HCT116 (cell line): Measurements from ENCODE around the gene ANO10. TPM values are rescaled to one million over a fixed set of nuclear protein-coding genes. Genes with fewer than 3 reads are reported as not detected.

Experiments
- ATAC-seq: fragments of 200-7000 bp; cut with Tn5 transposase; 2 replicates; pipeline ENCODE4 v1.9.1; 2020; ENCODE audit warnings: mild to moderate bottlenecking, moderate library complexity
- BruUV-seq: library from RNA; stranded (reverse); fragments of 400-500 nt; replicated peaks from 2 replicates; lab custom pipeline; 2021; lab: Mats Ljungman, UMichigan
- CTCF ChIA-PET: fragments of 300-600 bp; sonication (Branson Sonifier 250); formaldehyde crosslinking; loops from one replicate; lab custom pipeline; 2021; ENCODE audit warnings: antibody characterized with exemption; lab: Charles Lee
- POLR2A ChIA-PET: fragments of 300-600, 350-600 bp; sonication (Branson Sonifier 250); formaldehyde crosslinking; loops from one replicate; lab custom pipeline; 2021; ENCODE audit warnings: antibody characterized with exemption; lab: Charles Lee
- RAD21 ChIA-PET, 2 experiments: fragments of 300-600 bp; sonication (Branson Sonifier 250); formaldehyde crosslinking; loops; one replicate each; lab custom pipeline; 2023; ENCODE audit warnings: low total read pairs in 2 of 2; ENCODE audit not compliant: uncharacterized antibody in 2 of 2, unreplicated experiment in 2 of 2, low non-redundant PET in 1 of 2; lab: Charles Lee
- DNase-seq: peaks from one replicate; pipeline ENCODE4 v3.0.0-alpha.2; 2010; ENCODE audit warnings: low read depth, low spot score
- H2AFZ ChIP-seq: fragments of 200-600 bp; shearing (Covaris generic), sonication (generic); 2 replicates; pipeline ENCODE4 v1.6.1; 2017; ENCODE audit warnings: low read depth, mixed run types, mixed read lengths, antibody characterized with exemption, low read length; ENCODE audit not compliant: poor library complexity, severe bottlenecking
- H3K27ac ChIP-seq: 2 replicates; pipeline ENCODE4 v1.5.1; 2012; ENCODE audit warnings: low read depth, low read length
- H3K27me3 ChIP-seq: fragments of 200-600 bp; sonication (generic); 2 replicates; pipeline ENCODE4 v1.6.1; 2016; ENCODE audit warnings: mixed run types, low read length, mixed read lengths; ENCODE audit not compliant: insufficient read depth
- H3K36me3 ChIP-seq, 2 experiments: fragments of 200-500 bp in 1 of 2; fragments of 200-600 bp in 1 of 2; sonication (Bioruptor generic) in 1 of 2; sonication (generic) in 1 of 2; 2 replicates each; pipeline versions ENCODE4 v1.5.1 to v1.6.1; 2014 to 2016; ENCODE audit warnings: low read length in 2 of 2, inconsistent platforms in 1 of 2, mixed read lengths in 1 of 2, mixed run types in 1 of 2; ENCODE audit not compliant: insufficient read depth in 2 of 2, control insufficient read depth in 1 of 2
- H3K4me1 ChIP-seq, 2 experiments: fragments of 200-600 bp in 1 of 2; sonication (generic) in 1 of 2; 2 replicates each; pipeline versions ENCODE4 v1.5.1 to v1.6.1; 2012 to 2017; ENCODE audit warnings: low read length in 2 of 2, inconsistent platforms in 1 of 2, mild to moderate bottlenecking in 1 of 2, mixed read lengths in 1 of 2, mixed run types in 1 of 2, moderate library complexity in 1 of 2; ENCODE audit not compliant: insufficient read depth in 2 of 2, control insufficient read depth in 1 of 2
- H3K4me2 ChIP-seq: fragments of 200-600 bp; sonication (generic); 2 replicates; pipeline ENCODE4 v1.6.1; 2017; ENCODE audit warnings: mixed run types, low read length, mixed read lengths
- H3K4me3 ChIP-seq, 2 experiments: fragments of 200-600 bp in 1 of 2; sonication (generic) in 1 of 2; replicated peaks in 1 of 2; 2 replicates each; pipeline ENCODE4 v1.5.1; 2011 to 2016; ENCODE audit warnings: low read length in 2 of 2, control low read depth in 1 of 2, low read depth in 1 of 2, mild to moderate bottlenecking in 1 of 2, mixed read lengths in 1 of 2, mixed run types in 1 of 2
- H3K79me2 ChIP-seq: fragments of 200-600 bp; sonication (generic); 2 replicates; pipeline ENCODE4 v1.6.1; 2017; ENCODE audit warnings: mild to moderate bottlenecking, mixed run types, low read length, moderate library complexity, mixed read lengths; ENCODE audit not compliant: insufficient read depth
- H3K9ac ChIP-seq: fragments of 200-600 bp; sonication (generic); 2 replicates; pipeline ENCODE4 v1.6.1; 2016; ENCODE audit warnings: low read length, mixed read lengths
- H3K9me2 ChIP-seq: fragments of 200-600 bp; sonication (generic), shearing (Covaris generic); 2 replicates; pipeline ENCODE4 v1.6.1; 2017; ENCODE audit warnings: mixed run types, mild to moderate bottlenecking, moderate library complexity; ENCODE audit not compliant: insufficient read depth
- H3K9me3 ChIP-seq, 2 experiments: fragments of 200-500 bp in 1 of 2; fragments of 200-600 bp in 1 of 2; sonication (Bioruptor generic) in 1 of 2; sonication (generic) in 1 of 2; 2 replicates each; pipeline ENCODE4 v1.6.1; 2014 to 2017; ENCODE audit warnings: low read length in 2 of 2, mixed read lengths in 2 of 2, inconsistent platforms in 1 of 2, low read depth in 1 of 2, mild to moderate bottlenecking in 1 of 2, mixed run types in 1 of 2, moderate library complexity in 1 of 2; ENCODE audit not compliant: control insufficient read depth in 1 of 2, insufficient read depth in 1 of 2
- H4K20me1 ChIP-seq: fragments of 200-600 bp; sonication (generic), shearing (Covaris generic); 2 replicates; pipeline ENCODE4 v1.6.1; 2017; ENCODE audit warnings: mixed run types, mild to moderate bottlenecking, moderate library complexity; ENCODE audit not compliant: insufficient read depth
- CBX3 ChIP-seq: IDR thresholded peaks from 2 replicates; pipeline ENCODE4 v1.6.1; 2012; ENCODE audit warnings: low read depth
- CEBPB ChIP-seq: IDR thresholded peaks from 2 replicates; pipeline ENCODE4 v1.6.1; 2012; ENCODE audit warnings: low read depth
- EGR1 ChIP-seq: IDR thresholded peaks from 2 replicates; pipeline ENCODE4 v1.6.1; 2012; ENCODE audit warnings: low read depth
- ELF1 ChIP-seq: IDR thresholded peaks from 2 replicates; pipeline ENCODE4 v1.6.1; 2012; ENCODE audit warnings: low read depth, borderline replicate concordance
- EZH2phosphoT487 ChIP-seq: fragments of 200-600 bp; IDR thresholded peaks from 2 replicates; pipeline ENCODE4 v1.6.1; 2018; ENCODE audit warnings: antibody characterized with exemption, borderline replicate concordance
- FOSL1 ChIP-seq: IDR thresholded peaks from 2 replicates; pipeline ENCODE4 v1.6.1; 2012; ENCODE audit warnings: low read depth
- JUND ChIP-seq: IDR thresholded peaks from 2 replicates; pipeline ENCODE4 v1.6.1; 2012
- POLR2A ChIP-seq: IDR thresholded peaks from 2 replicates; pipeline ENCODE4 v1.7.0; 2011; ENCODE audit warnings: borderline replicate concordance; ENCODE audit not compliant: insufficient read depth, insufficient read length; ENCODE audit errors: extremely low read depth
- POLR2AphosphoS5 ChIP-seq: IDR thresholded peaks from 2 replicates; pipeline ENCODE4 v1.6.1; 2011; ENCODE audit warnings: mild to moderate bottlenecking, low read depth, low read length, moderate library complexity
- RAD21 ChIP-seq: IDR thresholded peaks from 2 replicates; pipeline ENCODE4 v1.6.1; 2012; ENCODE audit warnings: low read depth, mild to moderate bottlenecking
- SIN3A ChIP-seq: IDR thresholded peaks from 2 replicates; pipeline ENCODE4 v1.6.1; 2012; ENCODE audit warnings: low read depth
- SP1 ChIP-seq: IDR thresholded peaks from 2 replicates; pipeline ENCODE4 v1.6.1; 2012; ENCODE audit warnings: low read depth
- SRF ChIP-seq: IDR thresholded peaks from 2 replicates; pipeline ENCODE4 v1.6.1; 2012; ENCODE audit warnings: low read depth
- TCF7L2 ChIP-seq: IDR thresholded peaks from 2 replicates; pipeline ENCODE4 v1.7.0; 2011; ENCODE audit warnings: borderline replicate concordance, inconsistent platforms; ENCODE audit not compliant: insufficient read depth, insufficient read length; ENCODE audit errors: extremely low read depth
- ZFX ChIP-seq: fragments of 450-650 bp; IDR thresholded peaks from 2 replicates; pipeline ENCODE4 v1.6.1; 2017
- ZNF274 ChIP-seq: fragments of 200-500 bp; sonication (Bioruptor generic); IDR thresholded peaks from 2 replicates; pipeline ENCODE4 v1.6.1; 2014; ENCODE audit warnings: mild to moderate bottlenecking, low read depth, low read length, inconsistent platforms
- intact Hi-C: fragments of 100-400 bp; cut with micrococcal nuclease; formaldehyde crosslinking; loops from 2 replicates; pipeline ENCODE4 v1.10.0; 2022
- total RNA-seq: library from RNA; stranded (reverse); gene quantifications from one replicate; pipeline ENCODE4 v1.2.1, GENCODE V29; 2021; ENCODE audit not compliant: unreplicated experiment
- TF ChIP-seq, protein P1 (sequence below): IDR thresholded peaks from 2 replicates; pipeline ENCODE4 v1.6.1; 2012
- TF ChIP-seq, protein P2 (sequence below): IDR thresholded peaks from 2 replicates; pipeline ENCODE4 v1.6.1; 2012; ENCODE audit warnings: low read depth
- TF ChIP-seq, protein P3 (sequence below): IDR thresholded peaks from 2 replicates; pipeline ENCODE4 v1.6.1; 2012

The ANO10 gene
- total RNA-seq, 1 experiment from 2014 or later = 13.3 TPM

DNA sequence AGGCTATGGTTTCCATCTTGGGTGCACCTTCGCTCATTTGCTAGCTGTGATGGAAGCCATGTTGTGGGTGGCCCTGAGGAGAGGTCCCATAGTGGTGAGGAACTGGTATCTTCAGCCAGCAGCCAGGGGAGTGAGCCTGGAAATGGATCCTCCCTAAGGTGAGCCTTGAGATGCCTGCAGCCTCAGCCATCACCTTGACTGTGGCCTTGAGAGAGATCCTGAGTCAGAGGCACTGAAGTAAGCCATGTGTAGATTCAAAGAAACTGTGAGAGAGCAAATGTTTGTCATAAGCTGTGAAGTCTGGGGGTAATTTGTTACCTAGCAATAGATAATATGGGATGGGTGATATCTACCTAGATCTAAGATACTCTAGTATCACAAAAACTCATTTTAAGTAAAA is 230.2 kb downstream of the ANO10 start:
- intact Hi-C loops = no loop called here
- H3K36me3 ChIP-seq = no peaks in the 10 kb centered on the region
- BruUV-seq = no TSS peak
- no peak overlapping the region for H3K27ac ChIP-seq
- no peak overlapping the region for H2AFZ ChIP-seq
- H3K4me1 ChIP-seq = no peaks in the 10 kb centered on the region
- RAD21 ChIA-PET = no interaction called here
- H3K9me2 ChIP-seq = no peaks in the 10 kb centered on the region
- no peaks in the 10 kb centered on the region for H3K79me2 ChIP-seq
- H3K9me3 ChIP-seq = no peaks in the 10 kb centered on the region
- no peaks in the 10 kb centered on the region for H3K27me3 ChIP-seq
- H3K4me2 ChIP-seq = no peak overlapping the region
- CTCF ChIA-PET = no interaction called here
- ATAC-seq (no peak), DNase-seq (no peak)
- no peaks in the 10 kb centered on the region for H4K20me1 ChIP-seq
- POLR2A ChIA-PET = no interaction called here
- H3K4me3 ChIP-seq = no peak overlapping the region
- TF ChIP-seq ZNF274 = no peak
- no peak for TF ChIP-seq ZFX
- no peak for TF ChIP-seq CEBPB
- no peak for TF ChIP-seq EZH2phosphoT487
- no peak for TF ChIP-seq FOSL1
- no peak for TF ChIP-seq RAD21
- TF ChIP-seq TCF7L2 = no peak
- TF ChIP-seq CBX3 = no peak
- TF ChIP-seq EGR1 = no peak
- no peak for TF ChIP-seq JUND
- TF ChIP-seq ELF1 = no peak
- no peak for TF ChIP-seq SP1
- no peak overlapping the region for H3K9ac ChIP-seq

DNA sequence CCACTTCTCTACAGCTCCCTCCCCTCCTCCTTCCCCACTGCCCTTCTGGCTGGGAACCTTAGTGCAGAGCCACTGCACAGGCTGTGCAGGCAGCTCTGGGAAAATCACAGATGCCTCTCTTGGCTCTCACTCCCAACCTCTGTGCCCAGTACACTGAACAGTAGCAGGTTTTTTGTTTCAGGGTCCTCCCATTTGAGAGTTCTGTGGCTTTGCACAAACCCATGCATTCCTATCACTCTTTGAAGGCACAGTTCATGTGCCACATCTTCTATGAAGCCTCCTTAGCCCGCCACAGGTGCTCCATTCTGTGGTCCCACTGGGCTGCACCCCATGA is 231.6 kb downstream of the ANO10 start:
- no peak for ATAC-seq
- H3K36me3 ChIP-seq = no peaks in the 10 kb centered on the region
- H3K27me3 ChIP-seq = no peaks in the 10 kb centered on the region
- no peak for DNase-seq
- no peak overlapping the region for H3K4me3 ChIP-seq
- RAD21 ChIA-PET = no interaction called here
- no peak overlapping the region for H2AFZ ChIP-seq
- no TSS peak for BruUV-seq
- H3K4me1 ChIP-seq = no peaks in the 10 kb centered on the region
- no peak overlapping the region for H3K27ac ChIP-seq
- no peak overlapping the region for H3K4me2 ChIP-seq
- no peaks in the 10 kb centered on the region for H3K9me2 ChIP-seq
- POLR2A ChIA-PET = no interaction called here
- intact Hi-C loops = no loop called here
- CTCF ChIA-PET = no interaction called here
- no peak overlapping the region for H3K9ac ChIP-seq
- no peaks in the 10 kb centered on the region for H4K20me1 ChIP-seq
- no peaks in the 10 kb centered on the region for H3K79me2 ChIP-seq
- no peaks in the 10 kb centered on the region for H3K9me3 ChIP-seq
- TF ChIP-seq CEBPB (no peak), SP1 (no peak), SIN3A (no peak), EZH2phosphoT487 (no peak), POLR2AphosphoS5 (no peak), POLR2A (no peak), RAD21 (no peak), FOSL1 (no peak), SRF (no peak), ZNF274 (no peak)
- TF ChIP-seq, protein P1, sequence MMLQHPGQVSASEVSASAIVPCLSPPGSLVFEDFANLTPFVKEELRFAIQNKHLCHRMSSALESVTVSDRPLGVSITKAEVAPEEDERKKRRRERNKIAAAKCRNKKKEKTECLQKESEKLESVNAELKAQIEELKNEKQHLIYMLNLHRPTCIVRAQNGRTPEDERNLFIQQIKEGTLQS = no peak
- TF ChIP-seq, protein P2, sequence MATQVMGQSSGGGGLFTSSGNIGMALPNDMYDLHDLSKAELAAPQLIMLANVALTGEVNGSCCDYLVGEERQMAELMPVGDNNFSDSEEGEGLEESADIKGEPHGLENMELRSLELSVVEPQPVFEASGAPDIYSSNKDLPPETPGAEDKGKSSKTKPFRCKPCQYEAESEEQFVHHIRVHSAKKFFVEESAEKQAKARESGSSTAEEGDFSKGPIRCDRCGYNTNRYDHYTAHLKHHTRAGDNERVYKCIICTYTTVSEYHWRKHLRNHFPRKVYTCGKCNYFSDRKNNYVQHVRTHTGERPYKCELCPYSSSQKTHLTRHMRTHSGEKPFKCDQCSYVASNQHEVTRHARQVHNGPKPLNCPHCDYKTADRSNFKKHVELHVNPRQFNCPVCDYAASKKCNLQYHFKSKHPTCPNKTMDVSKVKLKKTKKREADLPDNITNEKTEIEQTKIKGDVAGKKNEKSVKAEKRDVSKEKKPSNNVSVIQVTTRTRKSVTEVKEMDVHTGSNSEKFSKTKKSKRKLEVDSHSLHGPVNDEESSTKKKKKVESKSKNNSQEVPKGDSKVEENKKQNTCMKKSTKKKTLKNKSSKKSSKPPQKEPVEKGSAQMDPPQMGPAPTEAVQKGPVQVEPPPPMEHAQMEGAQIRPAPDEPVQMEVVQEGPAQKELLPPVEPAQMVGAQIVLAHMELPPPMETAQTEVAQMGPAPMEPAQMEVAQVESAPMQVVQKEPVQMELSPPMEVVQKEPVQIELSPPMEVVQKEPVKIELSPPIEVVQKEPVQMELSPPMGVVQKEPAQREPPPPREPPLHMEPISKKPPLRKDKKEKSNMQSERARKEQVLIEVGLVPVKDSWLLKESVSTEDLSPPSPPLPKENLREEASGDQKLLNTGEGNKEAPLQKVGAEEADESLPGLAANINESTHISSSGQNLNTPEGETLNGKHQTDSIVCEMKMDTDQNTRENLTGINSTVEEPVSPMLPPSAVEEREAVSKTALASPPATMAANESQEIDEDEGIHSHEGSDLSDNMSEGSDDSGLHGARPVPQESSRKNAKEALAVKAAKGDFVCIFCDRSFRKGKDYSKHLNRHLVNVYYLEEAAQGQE = no peak
- TF ChIP-seq, protein P3, sequence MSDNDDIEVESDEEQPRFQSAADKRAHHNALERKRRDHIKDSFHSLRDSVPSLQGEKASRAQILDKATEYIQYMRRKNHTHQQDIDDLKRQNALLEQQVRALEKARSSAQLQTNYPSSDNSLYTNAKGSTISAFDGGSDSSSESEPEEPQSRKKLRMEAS = no peak
